ENCODE measurements around the gene PPIA.
A peak's percentile ranks its signal among the peaks of the same experiment; 100 is the strongest.

PPIA gene

DNA sequence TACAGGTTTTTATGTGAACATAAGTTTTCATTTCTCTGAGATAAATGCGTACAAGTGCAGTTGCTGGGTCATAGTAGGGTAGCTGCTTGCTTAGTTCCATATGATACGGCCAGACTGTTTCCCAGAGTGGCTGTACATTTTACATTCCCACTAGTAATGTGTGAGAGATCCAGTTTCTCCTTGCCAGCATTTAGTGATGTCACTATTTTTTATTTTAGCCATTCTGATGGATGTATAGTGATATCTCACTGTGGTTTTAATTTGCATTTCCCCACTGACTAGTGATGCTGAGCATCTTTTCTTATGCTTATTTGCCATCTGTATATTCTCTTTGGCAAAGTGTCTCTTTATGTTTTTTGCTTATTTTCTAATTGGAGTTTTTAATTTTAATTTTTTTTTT, 43.7 kb upstream of the PPIA start:
- no peak for DNase-seq (ENCODE audit: low read depth, low spot score)
- Histone ChIP-seq H3K27me3 (ENCODE audit: insufficient read depth, insufficient read length) (peaks cover 5% of the 10 kb centered on the region), H3K9ac (ENCODE audit: insufficient read length, low read depth) (no peak overlapping the region), H3K9me3 (ENCODE audit: insufficient read depth, low read length) (no peaks in the 10 kb centered on the region), H3K4me1 (ENCODE audit: insufficient read depth, insufficient read length) (peaks cover 24% of the 10 kb centered on the region), H3K36me3 (ENCODE audit: insufficient read depth, insufficient read length, low read length) (peaks cover 34% of the 10 kb centered on the region), H3K4me3 (ENCODE audit: insufficient read length, low read depth) (no peak overlapping the region)
- no peak for TF ChIP-seq ZNF274 (IDR thresholded peaks at IDR 0.05; ENCODE audit: low read depth, low read length)
- no peak for TF ChIP-seq YY1 (IDR thresholded peaks at IDR 0.05; ENCODE audit: insufficient read depth, insufficient read length)
- TF ChIP-seq SUZ12 (IDR thresholded peaks at IDR 0.05; ENCODE audit: extremely low read depth, insufficient read depth, insufficient read length) = no peak

GRCh38 chr7:44754802-44755697, 41.4 kb upstream of the PPIA start:
- no peak for DNase-seq (ENCODE audit: low read depth, low spot score)
- no peak overlapping the region for H3K9ac ChIP-seq (ENCODE audit: insufficient read length, low read depth)

GRCh38 chr7:44755698-44756627, 40.5 kb upstream of the PPIA start:
- no peaks in the 10 kb centered on the region for H3K27me3 ChIP-seq (ENCODE audit: insufficient read depth, insufficient read length)
- H3K4me3 ChIP-seq (ENCODE audit: insufficient read length, low read depth) = no peak overlapping the region
- TF ChIP-seq YY1 (IDR thresholded peaks at IDR 0.05; ENCODE audit: insufficient read depth, insufficient read length) (no peak), ZNF274 (IDR thresholded peaks at IDR 0.05; ENCODE audit: low read depth, low read length) (no peak), SUZ12 (IDR thresholded peaks at IDR 0.05; ENCODE audit: extremely low read depth, insufficient read depth, insufficient read length) (no peak)
- H3K9me3 ChIP-seq (ENCODE audit: insufficient read depth, low read length) = no peaks in the 10 kb centered on the region
- H3K9ac ChIP-seq (ENCODE audit: insufficient read length, low read depth) = peak overlapping the region; percentile 36
- peaks cover 23% of the 10 kb centered on the region for H3K4me1 ChIP-seq (ENCODE audit: insufficient read depth, insufficient read length)
- H3K36me3 ChIP-seq (ENCODE audit: insufficient read depth, insufficient read length, low read length) = peaks cover 50% of the 10 kb centered on the region
- no peak for DNase-seq (ENCODE audit: low read depth, low spot score)

More at GRCh38 chr7:44754802-44755697, 41.4 kb upstream of the PPIA start:
- peaks cover 25% of the 10 kb centered on the region for H3K4me1 ChIP-seq (ENCODE audit: insufficient read depth, insufficient read length)
- no peak overlapping the region for H3K4me3 ChIP-seq (ENCODE audit: insufficient read length, low read depth)
- no peaks in the 10 kb centered on the region for H3K27me3 ChIP-seq (ENCODE audit: insufficient read depth, insufficient read length)
- H3K36me3 ChIP-seq (ENCODE audit: insufficient read depth, insufficient read length, low read length) = peaks cover 46% of the 10 kb centered on the region
- TF ChIP-seq SUZ12 (IDR thresholded peaks at IDR 0.05; ENCODE audit: extremely low read depth, insufficient read depth, insufficient read length) (no peak), ZNF274 (IDR thresholded peaks at IDR 0.05; ENCODE audit: low read depth, low read length) (no peak)
- H3K9me3 ChIP-seq (ENCODE audit: insufficient read depth, low read length) = no peaks in the 10 kb centered on the region

DNA sequence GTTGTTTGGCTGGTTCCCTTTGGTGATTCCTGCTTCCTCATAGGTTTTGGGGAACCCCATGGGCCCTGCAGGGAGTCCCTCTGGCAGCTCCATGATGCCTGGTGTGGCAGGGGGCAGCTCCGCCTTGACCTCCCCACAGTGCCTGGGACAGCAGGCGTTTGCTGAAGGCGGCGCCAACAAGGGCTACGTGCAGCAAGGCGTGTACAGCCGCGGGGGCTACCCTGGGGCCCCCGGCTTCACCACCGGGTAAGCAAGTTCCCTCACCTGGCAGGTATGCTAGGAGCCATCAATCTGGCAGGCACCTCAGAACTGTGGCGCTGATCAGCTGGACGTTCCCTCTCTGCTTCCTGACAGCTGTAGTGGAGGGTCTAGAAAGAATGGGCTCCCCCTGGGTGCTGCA, 39.6 kb upstream of the PPIA start:
- TF ChIP-seq ZNF274 (IDR thresholded peaks at IDR 0.05; ENCODE audit: low read depth, low read length) = no peak
- no peak for TF ChIP-seq YY1 (IDR thresholded peaks at IDR 0.05; ENCODE audit: insufficient read depth, insufficient read length)
- DNase-seq (ENCODE audit: low read depth, low spot score) = no peak
- Histone ChIP-seq H3K9me3 (ENCODE audit: insufficient read depth, low read length) (no peaks in the 10 kb centered on the region), H3K4me1 (ENCODE audit: insufficient read depth, insufficient read length) (peaks cover 19% of the 10 kb centered on the region), H3K9ac (ENCODE audit: insufficient read length, low read depth) (no peak overlapping the region), H3K36me3 (ENCODE audit: insufficient read depth, insufficient read length, low read length) (peaks cover 59% of the 10 kb centered on the region), H3K27me3 (ENCODE audit: insufficient read depth, insufficient read length) (no peaks in the 10 kb centered on the region), H3K4me3 (ENCODE audit: insufficient read length, low read depth) (no peak overlapping the region)

GRCh38 chr7:44757311-44757710, 39.2 kb upstream of the PPIA start:
- no peak overlapping the region for H3K4me3 ChIP-seq (ENCODE audit: insufficient read length, low read depth)
- H3K9ac ChIP-seq (ENCODE audit: insufficient read length, low read depth) = no peak overlapping the region
- no peak for TF ChIP-seq YY1 (IDR thresholded peaks at IDR 0.05; ENCODE audit: insufficient read depth, insufficient read length)
- TF ChIP-seq ZNF274 (IDR thresholded peaks at IDR 0.05; ENCODE audit: low read depth, low read length) = no peak
- TF ChIP-seq SUZ12 (IDR thresholded peaks at IDR 0.05; ENCODE audit: extremely low read depth, insufficient read depth, insufficient read length) = no peak
- H3K9me3 ChIP-seq (ENCODE audit: insufficient read depth, low read length) = no peaks in the 10 kb centered on the region
- no peaks in the 10 kb centered on the region for H3K27me3 ChIP-seq (ENCODE audit: insufficient read depth, insufficient read length)
- H3K4me1 ChIP-seq (ENCODE audit: insufficient read depth, insufficient read length) = peaks cover 19% of the 10 kb centered on the region
- no peak for DNase-seq (ENCODE audit: low read depth, low spot score)
- H3K36me3 ChIP-seq (ENCODE audit: insufficient read depth, insufficient read length, low read length) = peaks cover 63% of the 10 kb centered on the region

- no peaks in the 10 kb centered on the region for H3K27me3 ChIP-seq (ENCODE audit: insufficient read depth, insufficient read length)
- TF ChIP-seq SUZ12 (IDR thresholded peaks at IDR 0.05; ENCODE audit: extremely low read depth, insufficient read depth, insufficient read length) (no peak), YY1 (IDR thresholded peaks at IDR 0.05; ENCODE audit: insufficient read depth, insufficient read length) (no peak), ZNF274 (IDR thresholded peaks at IDR 0.05; ENCODE audit: low read depth, low read length) (no peak)
- H3K4me3 ChIP-seq (ENCODE audit: insufficient read length, low read depth) = no peak overlapping the region
- peaks cover 68% of the 10 kb centered on the region for H3K36me3 ChIP-seq (ENCODE audit: insufficient read depth, insufficient read length, low read length)
- no peaks in the 10 kb centered on the region for H3K9me3 ChIP-seq (ENCODE audit: insufficient read depth, low read length)
- DNase-seq (ENCODE audit: low read depth, low spot score) = no peak
- peaks cover 19% of the 10 kb centered on the region for H3K4me1 ChIP-seq (ENCODE audit: insufficient read depth, insufficient read length)
- H3K9ac ChIP-seq (ENCODE audit: insufficient read length, low read depth) = no peak overlapping the region
Measured at GRCh38 chr7:44757739-44758138, 38.7 kb upstream of the PPIA start.

GRCh38 chr7:44759246-44759645, 37.2 kb upstream of the PPIA start:
- TF ChIP-seq ZNF274 (IDR thresholded peaks at IDR 0.05; ENCODE audit: low read depth, low read length) (no peak), SUZ12 (IDR thresholded peaks at IDR 0.05; ENCODE audit: extremely low read depth, insufficient read depth, insufficient read length) (no peak), YY1 (IDR thresholded peaks at IDR 0.05; ENCODE audit: insufficient read depth, insufficient read length) (no peak)
- no peak overlapping the region for H3K9ac ChIP-seq (ENCODE audit: insufficient read length, low read depth)
- H3K4me3 ChIP-seq (ENCODE audit: insufficient read length, low read depth) = no peak overlapping the region
- H3K36me3 ChIP-seq (ENCODE audit: insufficient read depth, insufficient read length, low read length) = peaks cover 83% of the 10 kb centered on the region
- H3K9me3 ChIP-seq (ENCODE audit: insufficient read depth, low read length) = no peaks in the 10 kb centered on the region
- DNase-seq (ENCODE audit: low read depth, low spot score) = no peak
- no peaks in the 10 kb centered on the region for H3K27me3 ChIP-seq (ENCODE audit: insufficient read depth, insufficient read length)
- H3K4me1 ChIP-seq (ENCODE audit: insufficient read depth, insufficient read length) = peaks cover 19% of the 10 kb centered on the region

Data from NT2/D1 (cell line).